Activated CD8-positive, alpha-beta T cell treated with anti-CD3 and anti-CD28 coated beads for 36 hours (primary cell): ENCODE measurements around the gene RPL29. TPM values are rescaled to one million over a fixed set of nuclear protein-coding genes. Genes with fewer than 3 reads are reported as not detected.

ENCODE experiments used
- ATAC-seq: fragments of 200-7000 bp; cut with Tn5 transposase; one replicate; pipeline ENCODE4 v1.10.0; 2021; ENCODE audit warnings: mild to moderate bottlenecking, moderate library complexity
- CTCF ChIA-PET: fragments of 350-600 bp; sonication (Branson Sonifier 250); formaldehyde crosslinking; loops from one replicate; lab custom pipeline; 2021; ENCODE audit warnings: antibody characterized with exemption; lab: Charles Lee
- POLR2A ChIA-PET: fragments of 350-600 bp; sonication (Branson Sonifier 250); formaldehyde crosslinking; loops from one replicate; lab custom pipeline; 2021; ENCODE audit warnings: antibody characterized with exemption; lab: Charles Lee
- DNase-seq: peaks from one replicate; pipeline ENCODE4 v3.0.0-alpha.2; 2020
- H3K27ac Mint-ChIP-seq: one replicate; pipeline ENCODE4 v1.8.0; 2021; ENCODE audit warnings: mild to moderate bottlenecking, mixed read lengths
- H3K27me3 Mint-ChIP-seq: one replicate; pipeline ENCODE4 v1.8.0; 2021; ENCODE audit warnings: mixed read lengths
- H3K36me3 Mint-ChIP-seq: one replicate; pipeline ENCODE4 v1.8.0; 2021; ENCODE audit warnings: low read depth, mixed read lengths
- H3K4me1 Mint-ChIP-seq: one replicate; pipeline ENCODE4 v1.8.0; 2021; ENCODE audit warnings: low read depth, mixed read lengths
- H3K4me3 Mint-ChIP-seq: one replicate; pipeline ENCODE4 v1.8.0; 2021; ENCODE audit warnings: mild to moderate bottlenecking, moderate library complexity, mixed read lengths
- H3K9me3 Mint-ChIP-seq: one replicate; pipeline ENCODE4 v1.8.0; 2021; ENCODE audit warnings: mixed read lengths
- CTCF ChIP-seq: fragments of 200-600 bp; IDR thresholded peaks from one replicate; pipeline ENCODE4 v1.8.0; 2022; ENCODE audit warnings: antibody characterized with exemption, mild to moderate bottlenecking
- intact Hi-C: fragments of 100-400 bp; cut with micrococcal nuclease; formaldehyde crosslinking; loops from one replicate; pipeline ENCODE4 v1.10.0; 2022
- total RNA-seq, 2 experiments: library from RNA; stranded (reverse); gene quantifications; one replicate each; pipeline ENCODE4 v1.2.3, GENCODE V29; 2021

Gene RPL29
- total RNA-seq, 2 experiments from 2014 or later, result 2,039 to 2,045 TPM

DNA sequence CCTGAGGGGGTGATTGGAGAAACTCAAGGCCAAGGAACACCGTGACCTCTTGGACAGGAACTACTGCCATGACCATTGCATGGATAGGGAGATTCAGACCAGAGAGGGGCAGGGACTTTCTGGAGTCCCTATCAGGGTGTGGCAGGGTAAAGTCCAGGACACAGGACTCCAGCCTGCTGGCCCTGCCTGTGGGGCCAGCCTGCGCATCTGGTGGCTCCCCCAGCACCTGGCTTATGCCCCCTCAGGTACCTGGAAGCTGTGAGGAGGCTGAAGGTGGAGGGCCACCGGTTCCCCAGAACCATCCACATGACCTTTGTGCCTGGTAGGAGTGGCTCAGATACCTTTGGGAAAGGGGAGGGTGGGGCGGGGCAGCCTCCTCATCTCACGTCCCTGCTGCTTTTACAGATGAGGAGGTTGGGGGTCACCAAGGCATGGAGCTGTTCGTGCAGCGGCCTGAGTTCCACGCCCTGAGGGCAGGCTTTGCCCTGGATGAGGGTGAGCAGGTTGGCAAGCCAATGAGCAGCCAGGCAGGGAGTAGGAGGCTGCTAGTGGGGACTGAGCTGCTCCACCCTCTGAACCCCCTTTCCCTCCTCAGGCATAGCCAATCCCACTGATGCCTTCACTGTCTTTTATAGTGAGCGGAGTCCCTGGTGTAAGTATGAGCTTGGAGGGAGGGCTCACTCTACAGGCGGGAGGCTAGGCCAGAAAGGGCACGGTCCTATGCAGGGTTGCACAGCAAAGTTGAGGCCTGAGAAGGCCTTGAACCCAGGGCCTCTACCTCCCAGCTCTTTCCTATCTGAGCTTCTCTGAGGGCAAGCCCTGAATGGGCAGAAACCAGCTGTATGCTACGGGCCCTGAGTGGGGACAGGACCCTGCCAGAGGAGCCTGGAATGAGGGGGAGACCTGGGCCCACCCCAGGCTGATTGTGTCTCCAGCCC lies 9.4 kb downstream of the RPL29 start:
- Mint-ChIP-seq H3K36me3 (peaks cover 9% of the 10 kb centered on the region), H3K9me3 (no peaks in the 10 kb centered on the region), H3K4me1 (peaks cover 17% of the 10 kb centered on the region), H3K4me3 (no peak overlapping the region), H3K27ac (no peak overlapping the region), H3K27me3 (no peaks in the 10 kb centered on the region)
- POLR2A ChIA-PET, result interaction anchor here (1.0 to 14.5 kb wide), 3 partner anchors 7 to 44 kb away, joined by 4 to 267 read pairs (median 4); partner anchors contain the start of genes ABHD14B, PARP3, RPL29 and RRP9
- no peak for DNase-seq
- TF ChIP-seq CTCF, result no peak
- ATAC-seq, result no peak
- intact Hi-C loops, result no loop called here
- CTCF ChIA-PET, result interaction anchor here (1.1 to 1.3 kb wide), 2 partner anchors 13 to 44 kb away, joined by 3 to 4 read pairs; partner anchors contain the start of genes ABHD14B and PARP3

GRCh38 chr3:51985063-51985462 lies 10.6 kb downstream of the RPL29 start:
- Mint-ChIP-seq H3K4me1 (peaks cover 21% of the 10 kb centered on the region), H3K9me3 (no peaks in the 10 kb centered on the region), H3K36me3 (peaks cover 6% of the 10 kb centered on the region), H3K4me3 (peak overlapping the region; percentile 13), H3K27ac (peak overlapping the region; percentile 53), H3K27me3 (no peaks in the 10 kb centered on the region)
- POLR2A ChIA-PET, result interaction anchor here (4.0 to 14.5 kb wide), 2 partner anchors 8 to 11 kb away, joined by 43 to 267 read pairs; partner anchors contain the start of genes ABHD14A, ABHD14B and RPL29
- CTCF ChIA-PET, result interaction anchor here (3.6 kb wide), 1 partner anchor 12 kb away, joined by 40 read pairs; the partner anchor contains the start of genes ABHD14A and ABHD14B
- intact Hi-C loops, result no loop called here
- ATAC-seq (no peak), DNase-seq (no peak)
- no peak for TF ChIP-seq CTCF

DNA sequence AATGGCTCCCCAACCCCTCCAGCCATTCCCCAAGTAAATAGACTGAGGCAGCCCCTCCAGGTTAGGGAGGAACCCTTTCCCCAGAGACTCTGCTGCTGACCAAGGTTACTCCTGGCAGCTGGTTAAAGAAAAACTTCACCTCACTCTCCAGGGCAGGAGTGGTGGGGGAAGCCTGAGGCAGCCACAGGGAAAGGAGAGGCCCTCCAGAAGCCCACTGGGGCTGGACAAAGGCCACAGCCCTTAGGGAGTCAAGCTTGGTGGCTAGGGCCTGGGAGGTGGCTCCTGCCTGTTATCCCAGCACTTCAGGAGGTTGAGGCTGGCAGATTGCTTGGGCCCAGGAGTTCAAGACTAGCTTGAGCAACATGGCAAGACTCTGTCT lies 11.4 kb downstream of the RPL29 start:
- H3K27me3 Mint-ChIP-seq, result no peaks in the 10 kb centered on the region
- H3K27ac Mint-ChIP-seq, result peak overlapping the region; percentile 95
- intact Hi-C loops, result loop anchor here (5.0 kb wide), 1 partner anchor 42 kb away; the partner anchor contains the start of genes PARP3 and RRP9
- TF ChIP-seq CTCF, result no peak
- H3K9me3 Mint-ChIP-seq, result no peaks in the 10 kb centered on the region
- peak overlapping the region; percentile 92 for H3K4me3 Mint-ChIP-seq
- ATAC-seq (no peak), DNase-seq (no peak)
- POLR2A ChIA-PET, result interaction anchor here (0.6 to 14.5 kb wide), 3 partner anchors 9 to 158 kb away, joined by 3 to 267 read pairs (median 43); partner anchors contain the start of genes ABHD14A, ABHD14B and RPL29
- H3K4me1 Mint-ChIP-seq, result peaks cover 21% of the 10 kb centered on the region
- H3K36me3 Mint-ChIP-seq, result peaks cover 6% of the 10 kb centered on the region
- CTCF ChIA-PET, result interaction anchor here (1.8 to 3.6 kb wide), 3 partner anchors 8 to 102 kb away, joined by 5 to 40 read pairs (median 21); partner anchors contain the start of genes ABHD14A and ABHD14B

- Mint-ChIP-seq H3K4me1 (peaks cover 21% of the 10 kb centered on the region), H3K36me3 (peaks cover 10% of the 10 kb centered on the region), H3K4me3 (peak overlapping the region; percentile 92), H3K27me3 (no peaks in the 10 kb centered on the region), H3K9me3 (no peaks in the 10 kb centered on the region), H3K27ac (peak overlapping the region; percentile 95)
- ATAC-seq (no peak), DNase-seq (no peak)
- TF ChIP-seq CTCF, result no peak
- intact Hi-C loops, result loop anchor here (5.0 kb wide), 1 partner anchor 41 kb away; the partner anchor contains the start of genes PARP3 and RRP9
- POLR2A ChIA-PET, result interaction anchor here (0.6 to 14.5 kb wide), 7 partner anchors 9 to 301 kb away, joined by 3 to 267 read pairs (median 4); partner anchors contain the start of genes ABHD14A, ABHD14B, DUSP7 and RPL29
- CTCF ChIA-PET, result interaction anchor here (0.8 to 3.6 kb wide), 11 partner anchors 8 to 482 kb away, joined by 3 to 40 read pairs (median 8); partner anchors contain the start of genes ABHD14A, ABHD14B, PARP3 and RPL29
These were observed 12.0 kb downstream of the RPL29 start for GRCh38 chr3:51983578-51984268.
